Stomach (tissue), 9 donors: ENCODE measurements around the gene NBEAL2. TPM values are rescaled to one million over a fixed set of nuclear protein-coding genes. Genes with fewer than 3 reads are reported as not detected.
A peak's percentile ranks its signal among the peaks of the same experiment; 100 is the strongest.

Source experiments
- DNase-seq, 2 donors: peaks; one replicate each; pipeline versions ENCODE4 v3.0.0 to v3.0.0-alpha.2; 2013 to 2019
- H3K27ac ChIP-seq, 5 donors: fragments of 200-600 bp in 4 of 5; sonication (generic) in 4 of 5; one replicate each; pipeline ENCODE4 v1.5.1; 2013 to 2019; ENCODE audit warnings: mild to moderate bottlenecking in 1 of 5, moderate library complexity in 1 of 5
- H3K27me3 ChIP-seq, 3 donors: fragments of 200-600 bp; sonication (generic); one replicate each; pipeline ENCODE4 v1.5.1; 2017 to 2019; ENCODE audit warnings: mixed run types in 1 of 3
- H3K36me3 ChIP-seq, 4 donors: fragments of 200-600 bp; sonication (generic); 1 replicate in 3 of 4; 2 replicates in 1 of 4; pipeline ENCODE4 v1.5.1; 2016 to 2019
- H3K4me1 ChIP-seq, 4 donors: fragments of 200-600 bp; sonication (generic); one replicate each; pipeline ENCODE4 v1.5.1; 2016 to 2019
- H3K4me3 ChIP-seq, 4 donors: fragments of 200-600 bp; sonication (generic) in 3 of 4; one replicate each; pipeline ENCODE4 v1.5.1; 2016 to 2019; ENCODE audit warnings: mild to moderate bottlenecking in 1 of 4
- H3K9me3 ChIP-seq, 4 donors: fragments of 200-600 bp; sonication (generic); one replicate each; pipeline ENCODE4 v1.5.1; 2016 to 2019
- CTCF ChIP-seq, 7 experiments: fragments of 450-650 bp in 4 of 7; fragments of 200-600 bp in 3 of 7; sonication (generic) in 3 of 7; IDR thresholded peaks; one replicate each; pipeline ENCODE4 v1.5.1; 2016 to 2019; ENCODE audit warnings: antibody characterized with exemption in 7 of 7, control low read depth in 2 of 7, mild to moderate bottlenecking in 1 of 7
- EP300 ChIP-seq: sonication (generic); formaldehyde crosslinking; IDR thresholded peaks from one replicate; pipeline ENCODE4 v1.6.1; 2017; ENCODE audit warnings: antibody characterized with exemption
- POLR2A ChIP-seq, 4 donors: fragments of 450-650 bp; IDR thresholded peaks; one replicate each; pipeline ENCODE4 v1.6.1; 2016; ENCODE audit warnings: antibody characterized with exemption in 4 of 4, control low read depth in 2 of 4, mild to moderate bottlenecking in 1 of 4, moderate library complexity in 1 of 4
- POLR2AphosphoS5 ChIP-seq, 3 donors: sonication (generic); formaldehyde crosslinking; IDR thresholded peaks; one replicate each; pipeline ENCODE4 v1.6.1; 2016; ENCODE audit warnings: antibody characterized with exemption in 3 of 3
- WGBS, 5 donors: extraction: QIAGEN DNeasy Blood & Tissue Kit in 3 of 5; methylation state at CpG; one replicate each; pipeline versions ENCODE4 v1.1.5 to v1.1.7; 2013 to 2018; 5-methylcytosine and 5-hydroxymethylcytosine counted together
- intact Hi-C: fragments of 100-400 bp; cut with DNase I; formaldehyde crosslinking; loops from one replicate; pipeline ENCODE4 v1.15.1; 2023; ENCODE audit warnings: low total_unique reads
- polyA plus RNA-seq, 3 donors: library from polyadenylated mRNA; stranded (reverse); fragments of 200-250 nt; gene quantifications; one replicate each; pipeline ENCODE4 v1.2.3, GENCODE V29; 2013
- total RNA-seq, 5 donors: library from RNA; depleted of rRNA; stranded (reverse); fragments of >200 nt; gene quantifications; one replicate each; pipeline versions ENCODE4 v1.1.0 to v1.2.3, GENCODE V29; 2014 to 2016
- donor health status: healthy with polysubstance abuse.
- donor health status: Bipolar disorder and iron deficiency.
- donor health status: healthy.

NBEAL2 gene
- total and polyA plus RNA-seq, 8 donors = 35.0 to 653 (median 214) TPM

GRCh38 chr3:47016934-47017435 lies 37.5 kb downstream of the NBEAL2 start:
- H3K36me3 ChIP-seq = peaks cover 8 to 75% (median 68%) of the 10 kb centered on the region in 4 donors
- H3K4me3 ChIP-seq = no peak overlapping the region
- intact Hi-C loops = no loop called here
- peak in 1 of 2 donors; percentile 17 for DNase-seq
- peak overlapping the region; percentile 17 to 61 (median 36) for H3K27ac ChIP-seq
- no peaks in the 10 kb centered on the region for H3K27me3 ChIP-seq
- peaks cover 9 to 52% (median 28%) of the 10 kb centered on the region in 4 donors for H3K4me1 ChIP-seq
- WGBS, 5 donors = 32 to 57% (median 50%) methylated on average over 1 of the region's 1 CpG
- TF ChIP-seq CTCF (IDR thresholded peaks at IDR 0.05) = no peak
- H3K9me3 ChIP-seq = no peaks in the 10 kb centered on the region

- Histone ChIP-seq H3K27ac (peak overlapping the region in 4 of 5 donors; percentile 36 to 61 (median 44)), H3K9me3 (no peaks in the 10 kb centered on the region), H3K4me3 (no peak overlapping the region), H3K27me3 (no peaks in the 10 kb centered on the region), H3K36me3 (peaks cover 8 to 69% (median 67%) of the 10 kb centered on the region in 4 donors), H3K4me1 (peaks cover 16 to 59% (median 35%) of the 10 kb centered on the region in 4 donors)
- no peak for DNase-seq
- 81 to 83% (median 83%) methylated on average over 6 of the region's 6 CpGs for WGBS, 5 donors
- TF ChIP-seq POLR2AphosphoS5 (IDR thresholded peaks at IDR 0.05) = no peak
- TF ChIP-seq CTCF (IDR thresholded peaks at IDR 0.05) = no peak
- no peak for TF ChIP-seq EP300
- no peak for TF ChIP-seq POLR2A (IDR thresholded peaks at IDR 0.05)
- intact Hi-C loops = no loop called here
Measured at GRCh38 chr3:47017504-47018268, 38.2 kb downstream of the NBEAL2 start.

GRCh38 chr3:47018269-47018611 lies 38.8 kb downstream of the NBEAL2 start:
- Histone ChIP-seq H3K27ac (peak overlapping the region in 4 of 5 donors; percentile 36 to 61 (median 44)), H3K4me3 (no peak overlapping the region), H3K27me3 (no peaks in the 10 kb centered on the region), H3K36me3 (peaks cover 8 to 64% (median 63%) of the 10 kb centered on the region in 4 donors), H3K9me3 (no peaks in the 10 kb centered on the region), H3K4me1 (peaks cover 18 to 59% (median 40%) of the 10 kb centered on the region in 4 donors)
- TF ChIP-seq EP300 (no peak), POLR2AphosphoS5 (IDR thresholded peaks at IDR 0.05) (no peak), POLR2A (IDR thresholded peaks at IDR 0.05) (no peak), CTCF (IDR thresholded peaks at IDR 0.05) (no peak)
- intact Hi-C loops = no loop called here
- no peak for DNase-seq

- no peak overlapping the region for H3K4me3 ChIP-seq
- DNase-seq = no peak
- 77 to 100% (median 87%) methylated on average over 1 of the region's 1 CpG for WGBS, 5 donors
- no peak for TF ChIP-seq EP300
- no peak for TF ChIP-seq POLR2AphosphoS5 (IDR thresholded peaks at IDR 0.05)
- TF ChIP-seq POLR2A (IDR thresholded peaks at IDR 0.05) = no peak
- no peak for TF ChIP-seq CTCF (IDR thresholded peaks at IDR 0.05)
- intact Hi-C loops = no loop called here
- peaks cover 18 to 55% (median 42%) of the 10 kb centered on the region in 4 donors for H3K4me1 ChIP-seq
- peaks cover 8 to 57% (median 54%) of the 10 kb centered on the region in 4 donors for H3K36me3 ChIP-seq
- no peaks in the 10 kb centered on the region for H3K9me3 ChIP-seq
- no peaks in the 10 kb centered on the region for H3K27me3 ChIP-seq
- no peak overlapping the region for H3K27ac ChIP-seq
Measured at GRCh38 chr3:47019201-47019600, 39.7 kb downstream of the NBEAL2 start.
